ENCODE measurements around the gene SCGB3A1. TPM values are rescaled to one million over a fixed set of nuclear protein-coding genes. Genes with fewer than 3 reads are reported as not detected.

SCGB3A1 gene
- total and polyA plus RNA-seq, 9 of the 15 experiments (the other 6 are each of a cell fraction or from before 2014, with no cell fraction given): 0.33 TPM; not detected in 8

DNA sequence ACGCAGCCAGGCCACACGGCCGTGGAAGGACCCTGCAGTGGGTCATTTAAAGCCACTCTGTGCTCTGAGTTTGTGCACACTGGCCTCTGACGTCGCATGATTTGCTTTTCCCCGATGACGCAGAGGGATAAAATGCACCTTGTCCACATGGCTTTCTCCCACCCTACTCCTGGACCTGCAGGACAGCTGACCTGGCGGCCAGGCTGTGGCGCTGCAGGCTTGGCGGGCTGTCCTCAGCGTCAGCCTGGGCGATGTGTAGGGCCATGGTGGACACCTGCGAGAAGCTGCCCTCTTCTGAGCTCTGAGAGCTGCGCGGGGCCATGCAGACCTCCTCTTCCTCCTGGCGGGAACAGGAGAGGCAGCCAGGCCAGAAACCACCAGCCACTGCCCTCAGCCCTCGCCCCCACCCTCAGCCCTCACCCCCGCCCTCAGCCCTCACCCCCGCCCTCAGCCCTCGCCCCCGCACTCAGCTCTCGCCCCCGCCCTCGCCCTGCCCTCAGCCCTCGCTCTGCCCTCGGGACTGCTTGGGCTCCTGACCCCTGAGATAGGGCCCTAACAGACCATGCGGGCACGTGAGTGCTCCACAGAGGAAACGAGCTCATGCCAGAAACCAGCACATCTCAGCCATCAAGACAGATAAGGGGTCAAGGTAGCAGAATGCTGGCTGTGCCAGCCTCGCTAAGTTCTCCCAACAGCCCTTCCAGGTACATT lies 20.0 kb upstream of the SCGB3A1 start (continued):
- TF ChIP-seq RUNX1 (IDR thresholded peaks at IDR 0.05; ENCODE audit: low read depth) (no peak), ZKSCAN1 (IDR thresholded peaks at IDR 0.05; ENCODE audit: low read depth, low read length) (no peak), YBX1 (IDR thresholded peaks at IDR 0.05) (no peak), SMAD4 (CRISPR knock-in tag; conservative IDR thresholded peaks at IDR 0.05) (no peak), EP300 (IDR thresholded peaks at IDR 0.05; ENCODE audit: low read length) (no peak), CTBP1 (IDR thresholded peaks at IDR 0.05; ENCODE audit: borderline replicate concordance) (peak; percentile 63; the same call in 1 of the 2 replicates), NEUROD1 (IDR thresholded peaks at IDR 0.05; ENCODE audit: borderline replicate concordance, low read depth, low read length, partially characterized antibody) (no peak), ZNF644 (tag; IDR thresholded peaks at IDR 0.05; ENCODE audit: low read depth) (no peak), JUN (IDR thresholded peaks at IDR 0.05; ENCODE audit: borderline replicate concordance, low read depth, low read length) (no peak), JUN (CRISPR knock-in tag; IDR thresholded peaks at IDR 0.05; ENCODE audit: borderline replicate concordance) (no peak), CREB1 (IDR thresholded peaks at IDR 0.05) (peak; percentile 66; the same call in 1 of the 2 replicates), CREB1 (CRISPR knock-in tag; IDR thresholded peaks at IDR 0.05) (peak; percentile 75), ZNF551 (CRISPR knock-in tag; IDR thresholded peaks at IDR 0.05) (no peak), YY1 (IDR thresholded peaks at IDR 0.05; ENCODE audit: borderline replicate concordance in 1 of 3, control insufficient read depth in 1 of 3, extremely low read depth in 1 of 3, insufficient read depth in 3 of 3, insufficient read length in 1 of 3, insufficient replicate concordance in 2 of 3, low read depth in 1 of 3, low read length in 2 of 3) (peak in 1 of 3 experiments; percentile 28), RAD21 (CRISPR knock-in tag; conservative IDR thresholded peaks at IDR 0.05 in 1 of 2, IDR thresholded peaks at IDR 0.05 in 1 of 2) (peak; percentile 67 to 86), BRF1 (IDR thresholded peaks at IDR 0.05; ENCODE audit: borderline replicate concordance, extremely low read depth, insufficient read length) (no peak), SRSF7 (optimal IDR thresholded peaks at IDR 0.05; ENCODE audit: low read depth, low read length) (no peak), BRD4 (IDR thresholded peaks at IDR 0.05) (no peak), ATF1 (CRISPR knock-in tag; IDR thresholded peaks at IDR 0.05) (no peak), ATF1 (tag; IDR thresholded peaks at IDR 0.05) (peak; percentile 63)
- TF ChIP-seq, protein P1, sequence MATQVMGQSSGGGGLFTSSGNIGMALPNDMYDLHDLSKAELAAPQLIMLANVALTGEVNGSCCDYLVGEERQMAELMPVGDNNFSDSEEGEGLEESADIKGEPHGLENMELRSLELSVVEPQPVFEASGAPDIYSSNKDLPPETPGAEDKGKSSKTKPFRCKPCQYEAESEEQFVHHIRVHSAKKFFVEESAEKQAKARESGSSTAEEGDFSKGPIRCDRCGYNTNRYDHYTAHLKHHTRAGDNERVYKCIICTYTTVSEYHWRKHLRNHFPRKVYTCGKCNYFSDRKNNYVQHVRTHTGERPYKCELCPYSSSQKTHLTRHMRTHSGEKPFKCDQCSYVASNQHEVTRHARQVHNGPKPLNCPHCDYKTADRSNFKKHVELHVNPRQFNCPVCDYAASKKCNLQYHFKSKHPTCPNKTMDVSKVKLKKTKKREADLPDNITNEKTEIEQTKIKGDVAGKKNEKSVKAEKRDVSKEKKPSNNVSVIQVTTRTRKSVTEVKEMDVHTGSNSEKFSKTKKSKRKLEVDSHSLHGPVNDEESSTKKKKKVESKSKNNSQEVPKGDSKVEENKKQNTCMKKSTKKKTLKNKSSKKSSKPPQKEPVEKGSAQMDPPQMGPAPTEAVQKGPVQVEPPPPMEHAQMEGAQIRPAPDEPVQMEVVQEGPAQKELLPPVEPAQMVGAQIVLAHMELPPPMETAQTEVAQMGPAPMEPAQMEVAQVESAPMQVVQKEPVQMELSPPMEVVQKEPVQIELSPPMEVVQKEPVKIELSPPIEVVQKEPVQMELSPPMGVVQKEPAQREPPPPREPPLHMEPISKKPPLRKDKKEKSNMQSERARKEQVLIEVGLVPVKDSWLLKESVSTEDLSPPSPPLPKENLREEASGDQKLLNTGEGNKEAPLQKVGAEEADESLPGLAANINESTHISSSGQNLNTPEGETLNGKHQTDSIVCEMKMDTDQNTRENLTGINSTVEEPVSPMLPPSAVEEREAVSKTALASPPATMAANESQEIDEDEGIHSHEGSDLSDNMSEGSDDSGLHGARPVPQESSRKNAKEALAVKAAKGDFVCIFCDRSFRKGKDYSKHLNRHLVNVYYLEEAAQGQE (IDR thresholded peaks at IDR 0.05; ENCODE audit: borderline replicate concordance): peak; percentile 83
- TF ChIP-seq, protein P1 (CRISPR knock-in tag; IDR thresholded peaks at IDR 0.05; ENCODE audit: low read depth): no peak
